Keratinocyte (primary cell): Measurements from ENCODE around the gene SUPT6H. TPM values are rescaled to one million over a fixed set of nuclear protein-coding genes. Genes with fewer than 3 reads are reported as not detected.

ENCODE experiments used
- DNase-seq: peaks from one replicate; pipeline ENCODE4 v3.0.0-alpha.2; 2011; ENCODE audit warnings: low read depth, missing footprints, low spot score
- FAIRE-seq: peaks from 2 replicates; lab custom pipeline; 2011; peaks lifted over from hg19 to GRCh38; lab: Jason Lieb, UNC
- H2AFZ ChIP-seq: 2 replicates; pipeline ENCODE4 v1.6.0; 2012; ENCODE audit warnings: low read length, control low read depth, inconsistent platforms; ENCODE audit not compliant: control insufficient read depth
- H3K27ac ChIP-seq: 2 replicates; pipeline ENCODE4 v1.5.1; 2011; ENCODE audit warnings: low read length; ENCODE audit not compliant: control insufficient read depth, insufficient read depth
- H3K27me3 ChIP-seq: 3 replicates; pipeline ENCODE4 v1.6.0; 2011; ENCODE audit warnings: low read length; ENCODE audit not compliant: control insufficient read depth, insufficient read depth; ENCODE audit errors: extremely low read depth
- H3K36me3 ChIP-seq, 2 experiments: 2 replicates in 1 of 2; 3 replicates in 1 of 2; pipeline ENCODE4 v1.5.1; 2011; ENCODE audit warnings: low read length in 2 of 2, mild to moderate bottlenecking in 1 of 2; ENCODE audit not compliant: control insufficient read depth in 2 of 2, insufficient read depth in 2 of 2; ENCODE audit errors: extremely low read depth in 1 of 2
- H3K4me1 ChIP-seq: 3 replicates; pipeline ENCODE4 v1.5.1; 2011; ENCODE audit warnings: low read length; ENCODE audit not compliant: control insufficient read depth, insufficient read depth; ENCODE audit errors: extremely low read depth
- H3K4me2 ChIP-seq: 3 replicates; pipeline ENCODE4 v1.6.0; 2011; ENCODE audit warnings: low read depth, low read length; ENCODE audit not compliant: control insufficient read depth, insufficient read depth; ENCODE audit errors: extremely low read depth
- H3K4me3 ChIP-seq, 3 experiments: fragments of 200-600 bp in 1 of 3; sonication (generic) in 1 of 3; 2 replicates in 2 of 3; 3 replicates in 1 of 3; pipeline ENCODE4 v1.5.1; 2011 to 2016; ENCODE audit warnings: low read length in 3 of 3, mild to moderate bottlenecking in 3 of 3, control low read depth in 2 of 3, inconsistent platforms in 1 of 3, low read depth in 1 of 3, mixed read lengths in 1 of 3, mixed run types in 1 of 3, moderate library complexity in 1 of 3; ENCODE audit not compliant: control insufficient read depth in 2 of 3, insufficient read depth in 2 of 3; ENCODE audit errors: extremely low read depth in 1 of 3
- H3K79me2 ChIP-seq: 2 replicates; pipeline ENCODE4 v1.6.0; 2012; ENCODE audit warnings: low read length; ENCODE audit not compliant: control insufficient read depth, insufficient read depth
- H3K9ac ChIP-seq: 3 replicates; pipeline ENCODE4 v1.6.0; 2011; ENCODE audit warnings: low read length; ENCODE audit not compliant: control insufficient read depth, insufficient read depth; ENCODE audit errors: extremely low read depth
- H3K9me1 ChIP-seq: 3 replicates; pipeline ENCODE4 v1.6.0; 2011; ENCODE audit warnings: low read length; ENCODE audit not compliant: control insufficient read depth, insufficient read depth; ENCODE audit errors: extremely low read depth
- H3K9me3 ChIP-seq: 2 replicates; pipeline ENCODE4 v1.5.1; 2012; ENCODE audit warnings: low read depth, low read length; ENCODE audit not compliant: control insufficient read depth
- H4K20me1 ChIP-seq: 3 replicates; pipeline ENCODE4 v1.6.0; 2011; ENCODE audit warnings: low read length; ENCODE audit not compliant: control insufficient read depth, insufficient read depth; ENCODE audit errors: extremely low read depth
- EZH2 ChIP-seq: IDR thresholded peaks from one replicate; pipeline ENCODE4 v1.6.1; 2012; ENCODE audit warnings: inconsistent platforms, mild to moderate bottlenecking, low read length, moderate library complexity
- dilution Hi-C: fragments of 300-500 bp; cut with MboI; formaldehyde crosslinking; loops from one replicate; pipeline ENCODE4 v1.7.0; 2020; ENCODE audit warnings: low sequenced_read_pairs; ENCODE audit not compliant: extremely low pct_ligation_motif_present
- polyA plus RNA-seq, 5 experiments: library from polyadenylated mRNA; depleted of rRNA in 3 of 5; stranded (reverse) in 3 of 5; stranded (forward) in 1 of 5; unstranded in 1 of 5; fragments of >200 nt; gene quantifications; 1 replicate in 1 of 5; 2 replicates in 3 of 5; 3 replicates in 1 of 5; pipeline versions ENCODE4 v1.2.1 to v1.2.3, GENCODE V29; 2011 to 2012; ENCODE audit warnings: missing spikeins in 2 of 5, low read depth in 1 of 5, low replicate concordance in 1 of 5
- TF ChIP-seq, protein P1 (sequence below), 3 experiments: IDR thresholded peaks in 1 of 3; conservative IDR thresholded peaks in 1 of 3; optimal IDR thresholded peaks in 1 of 3; 2 replicates in 2 of 3; 3 replicates in 1 of 3; pipeline versions ENCODE3 to v1.5.1; 2011; ENCODE audit warnings: low read length in 3 of 3, mild to moderate bottlenecking in 3 of 3, moderate library complexity in 2 of 3, control low read depth in 1 of 3, inconsistent platforms in 1 of 3; ENCODE audit not compliant: insufficient read depth in 2 of 3; ENCODE audit errors: extremely low read depth in 1 of 3

Gene SUPT6H
- polyA plus RNA-seq, 1 donor (not counting 4 experiments of a cell fraction or from before 2014, with no cell fraction given) = 32.1 TPM

DNA sequence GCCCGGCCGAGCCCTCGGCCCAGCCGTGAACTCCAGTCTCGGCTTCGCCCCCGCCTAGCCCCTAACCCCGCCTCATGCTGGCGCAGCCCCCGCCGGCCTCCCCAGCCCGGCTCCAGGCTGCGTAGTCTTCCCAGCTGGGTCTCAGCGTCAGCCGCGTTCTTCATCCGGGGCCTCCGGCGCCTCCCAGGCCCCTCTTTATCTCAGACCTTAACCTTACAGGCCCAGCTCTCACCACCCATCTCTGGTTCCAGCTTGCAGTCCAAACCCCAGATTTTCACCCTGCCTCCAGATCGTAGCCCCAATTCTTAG, 49.7 kb downstream of the SUPT6H start, which contains the start of gene PROCA1:
Gene PROCA1, minus strand, starts transcription at position 166 of the 309 bp plus-strand sequence. CDS start 228 bp downstream, outside the sequence.
- FAIRE-seq = no peak
- peak within 1 kb of the TSS; percentile 76 for H3K9ac ChIP-seq
- H3K27me3 ChIP-seq = no peaks in the 10 kb centered on the region
- peaks cover 3% of the 10 kb centered on the region for H3K9me1 ChIP-seq
- DNase-seq = no peak
- H3K79me2 ChIP-seq = peaks cover 12% of the 10 kb centered on the region
- peak within 1 kb of the TSS; percentile 71 for H3K27ac ChIP-seq
- H3K4me2 ChIP-seq = peak within 1 kb of the TSS; percentile 94
- H3K9me3 ChIP-seq = no peaks in the 10 kb centered on the region
- H3K36me3 ChIP-seq = peaks cover 16 to 33% of the 10 kb centered on the region in 2 experiments
- H3K4me3 ChIP-seq = peak within 1 kb of the TSS; percentile 50 to 73 (median 67)
- TF ChIP-seq, protein P1, sequence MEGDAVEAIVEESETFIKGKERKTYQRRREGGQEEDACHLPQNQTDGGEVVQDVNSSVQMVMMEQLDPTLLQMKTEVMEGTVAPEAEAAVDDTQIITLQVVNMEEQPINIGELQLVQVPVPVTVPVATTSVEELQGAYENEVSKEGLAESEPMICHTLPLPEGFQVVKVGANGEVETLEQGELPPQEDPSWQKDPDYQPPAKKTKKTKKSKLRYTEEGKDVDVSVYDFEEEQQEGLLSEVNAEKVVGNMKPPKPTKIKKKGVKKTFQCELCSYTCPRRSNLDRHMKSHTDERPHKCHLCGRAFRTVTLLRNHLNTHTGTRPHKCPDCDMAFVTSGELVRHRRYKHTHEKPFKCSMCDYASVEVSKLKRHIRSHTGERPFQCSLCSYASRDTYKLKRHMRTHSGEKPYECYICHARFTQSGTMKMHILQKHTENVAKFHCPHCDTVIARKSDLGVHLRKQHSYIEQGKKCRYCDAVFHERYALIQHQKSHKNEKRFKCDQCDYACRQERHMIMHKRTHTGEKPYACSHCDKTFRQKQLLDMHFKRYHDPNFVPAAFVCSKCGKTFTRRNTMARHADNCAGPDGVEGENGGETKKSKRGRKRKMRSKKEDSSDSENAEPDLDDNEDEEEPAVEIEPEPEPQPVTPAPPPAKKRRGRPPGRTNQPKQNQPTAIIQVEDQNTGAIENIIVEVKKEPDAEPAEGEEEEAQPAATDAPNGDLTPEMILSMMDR (optimal IDR thresholded peaks at IDR 0.05 in 1 of 3, IDR thresholded peaks at IDR 0.05 in 1 of 3, conservative IDR thresholded peaks at IDR 0.05 in 1 of 3; ENCODE audit: extremely low read depth in 1 of 3, insufficient read depth in 2 of 3, low read length in 3 of 3) = no peak
- TF ChIP-seq EZH2 = no peak
- H4K20me1 ChIP-seq = peaks cover 4% of the 10 kb centered on the region
- H3K4me1 ChIP-seq = peaks cover 15% of the 10 kb centered on the region
- dilution Hi-C loops = no loop called here
- H2AFZ ChIP-seq = peak within 1 kb of the TSS; percentile 87

DNA sequence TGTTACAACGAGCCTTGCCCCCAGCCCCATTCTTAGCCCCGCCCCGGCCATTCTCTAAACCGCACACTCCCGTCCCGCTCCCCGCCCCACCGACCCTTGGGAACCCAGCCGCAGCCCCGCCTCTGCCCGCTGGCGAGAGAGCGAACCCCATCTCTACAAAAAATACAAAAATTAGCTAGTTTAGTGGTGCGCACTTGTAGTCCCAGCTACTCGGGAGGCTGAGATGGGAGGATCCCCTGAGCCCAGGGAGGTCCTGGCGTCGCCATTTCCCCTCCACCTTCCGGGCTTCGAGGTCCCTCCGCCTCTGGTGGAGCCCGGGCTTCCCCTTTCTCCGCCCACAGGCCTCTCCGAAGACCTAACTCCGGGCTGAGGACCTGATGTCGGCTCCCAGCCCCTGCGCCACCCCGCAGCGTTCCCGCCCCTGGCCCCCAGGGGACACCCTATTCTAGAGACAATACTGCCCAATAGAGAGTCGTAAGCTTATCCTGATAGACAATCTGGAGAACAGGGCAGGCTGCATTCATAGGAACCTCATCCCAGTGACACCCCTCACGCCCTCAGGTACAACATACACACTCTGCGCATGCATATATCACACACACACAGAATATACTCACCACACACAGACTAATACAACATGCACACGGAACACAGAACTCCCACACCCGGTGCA, 50.2 kb downstream of the SUPT6H start:
- H3K9me3 ChIP-seq = no peaks in the 10 kb centered on the region
- no peak overlapping the region for H3K4me3 ChIP-seq
- peaks cover 4% of the 10 kb centered on the region for H4K20me1 ChIP-seq
- H2AFZ ChIP-seq = no peak overlapping the region
- no peak for TF ChIP-seq EZH2
- TF ChIP-seq, protein P1 (optimal IDR thresholded peaks at IDR 0.05 in 1 of 3, IDR thresholded peaks at IDR 0.05 in 1 of 3, conservative IDR thresholded peaks at IDR 0.05 in 1 of 3; ENCODE audit: extremely low read depth in 1 of 3, insufficient read depth in 2 of 3, low read length in 3 of 3) = no peak
- H3K9me1 ChIP-seq = peaks cover 3% of the 10 kb centered on the region
- no peak for DNase-seq
- H3K79me2 ChIP-seq = peaks cover 17% of the 10 kb centered on the region
- no peak overlapping the region for H3K27ac ChIP-seq
- H3K9ac ChIP-seq = no peak overlapping the region
- H3K36me3 ChIP-seq = peaks cover 16 to 33% of the 10 kb centered on the region in 2 experiments
- no peak for FAIRE-seq
- no peaks in the 10 kb centered on the region for H3K27me3 ChIP-seq
- dilution Hi-C loops = no loop called here
- H3K4me1 ChIP-seq = peaks cover 16% of the 10 kb centered on the region
- peak overlapping the region; percentile 94 for H3K4me2 ChIP-seq
